Peyer's patch (tissue), 4 donors: ENCODE measurements around the gene CD82. TPM values are rescaled to one million over a fixed set of nuclear protein-coding genes. Genes with fewer than 3 reads are reported as not detected.

Experiments
- DNase-seq, 3 donors: peaks; one replicate each; pipeline ENCODE4 v3.0.0-alpha.2; 2017 to 2019
- H3K27ac ChIP-seq, 4 donors: fragments of 200-600 bp; sonication (generic); one replicate each; pipeline ENCODE4 v1.5.1; 2016 to 2019
- H3K27me3 ChIP-seq, 2 donors: fragments of 200-600 bp; sonication (generic); one replicate each; pipeline ENCODE4 v1.5.1; 2019
- H3K36me3 ChIP-seq, 3 donors: fragments of 200-600 bp; sonication (generic); one replicate each; pipeline ENCODE4 v1.5.1; 2016 to 2019
- H3K4me1 ChIP-seq, 4 donors: fragments of 200-600 bp; sonication (generic); one replicate each; pipeline ENCODE4 v1.5.1; 2016 to 2019
- H3K4me3 ChIP-seq, 4 donors: fragments of 200-600 bp; sonication (generic); 1 replicate in 3 of 4; 2 replicates in 1 of 4; pipeline ENCODE4 v1.5.1; 2016 to 2019; ENCODE audit warnings: mild to moderate bottlenecking in 1 of 4
- H3K9me3 ChIP-seq, 4 donors: fragments of 200-600 bp; sonication (generic); one replicate each; pipeline ENCODE4 v1.5.1; 2016 to 2019; ENCODE audit warnings: mild to moderate bottlenecking in 1 of 4
- POLR2A ChIP-seq, 2 donors: fragments of 450-650 bp; IDR thresholded peaks; one replicate each; pipeline ENCODE4 v1.5.1; 2017; ENCODE audit warnings: antibody characterized with exemption in 2 of 2, mild to moderate bottlenecking in 2 of 2, moderate library complexity in 2 of 2
- total RNA-seq, 4 donors: library from RNA; depleted of rRNA; stranded (reverse); fragments of >200 nt; gene quantifications; one replicate each; pipeline ENCODE4 v1.1.0, GENCODE V29; 2016
- TF ChIP-seq, protein P1 (sequence below), 6 experiments: fragments of 450-650 bp in 4 of 6; fragments of 200-600 bp in 2 of 6; sonication (generic) in 1 of 6; IDR thresholded peaks; one replicate each; pipeline ENCODE4 v1.5.1; 2017 to 2019; ENCODE audit warnings: antibody characterized with exemption in 6 of 6, mild to moderate bottlenecking in 3 of 6, moderate library complexity in 1 of 6

CD82 gene
- total RNA-seq, 4 donors from 2014 or later, result 40.4 to 140 (median 78.4) TPM

DNA sequence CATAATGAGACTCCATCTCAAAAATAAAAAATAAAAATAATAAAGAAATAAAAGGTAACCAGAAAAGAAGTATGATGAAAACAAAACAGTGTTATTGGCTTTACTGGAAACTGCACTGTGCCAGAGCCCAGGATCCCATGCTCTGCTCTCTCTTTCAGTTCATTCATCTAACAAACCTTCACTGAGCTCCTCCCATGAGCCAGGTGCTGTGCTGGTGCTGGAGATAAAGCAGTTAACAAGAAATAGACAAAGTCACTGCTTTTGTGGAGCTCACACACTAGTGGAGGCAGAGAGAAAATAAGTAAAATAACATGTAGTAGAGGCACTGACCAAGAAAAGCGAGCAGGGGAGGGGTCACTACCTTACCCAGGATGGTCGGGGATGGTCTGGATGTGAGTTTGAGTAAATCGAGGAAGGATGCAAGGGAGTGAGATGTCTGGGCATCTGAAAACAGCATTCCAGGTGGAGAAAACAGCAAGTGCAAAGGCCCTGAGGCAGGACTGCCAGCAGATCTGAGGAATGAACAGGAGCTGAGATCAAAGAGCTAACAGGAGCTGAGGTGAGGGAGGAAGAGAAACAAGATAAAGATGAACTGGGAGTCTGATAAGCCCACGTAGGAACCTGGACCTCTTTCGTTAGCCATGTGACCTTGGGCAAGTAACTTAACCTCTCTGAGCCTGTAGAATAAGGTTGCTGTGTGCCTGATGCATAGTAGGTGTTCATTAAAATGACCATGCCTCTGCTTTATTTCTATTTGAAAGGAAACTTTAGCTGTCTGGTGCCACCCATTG is 31.3 kb upstream of the CD82 start:
- Histone ChIP-seq H3K4me3 (no peak overlapping the region), H3K27ac (no peak overlapping the region), H3K9me3 (no peaks in the 10 kb centered on the region), H3K4me1 (peaks cover 0 to 5% (median 2%) of the 10 kb centered on the region in 4 donors), H3K36me3 (no peaks in the 10 kb centered on the region), H3K27me3 (no peaks in the 10 kb centered on the region)
- no peak for DNase-seq
- TF ChIP-seq, protein P1, sequence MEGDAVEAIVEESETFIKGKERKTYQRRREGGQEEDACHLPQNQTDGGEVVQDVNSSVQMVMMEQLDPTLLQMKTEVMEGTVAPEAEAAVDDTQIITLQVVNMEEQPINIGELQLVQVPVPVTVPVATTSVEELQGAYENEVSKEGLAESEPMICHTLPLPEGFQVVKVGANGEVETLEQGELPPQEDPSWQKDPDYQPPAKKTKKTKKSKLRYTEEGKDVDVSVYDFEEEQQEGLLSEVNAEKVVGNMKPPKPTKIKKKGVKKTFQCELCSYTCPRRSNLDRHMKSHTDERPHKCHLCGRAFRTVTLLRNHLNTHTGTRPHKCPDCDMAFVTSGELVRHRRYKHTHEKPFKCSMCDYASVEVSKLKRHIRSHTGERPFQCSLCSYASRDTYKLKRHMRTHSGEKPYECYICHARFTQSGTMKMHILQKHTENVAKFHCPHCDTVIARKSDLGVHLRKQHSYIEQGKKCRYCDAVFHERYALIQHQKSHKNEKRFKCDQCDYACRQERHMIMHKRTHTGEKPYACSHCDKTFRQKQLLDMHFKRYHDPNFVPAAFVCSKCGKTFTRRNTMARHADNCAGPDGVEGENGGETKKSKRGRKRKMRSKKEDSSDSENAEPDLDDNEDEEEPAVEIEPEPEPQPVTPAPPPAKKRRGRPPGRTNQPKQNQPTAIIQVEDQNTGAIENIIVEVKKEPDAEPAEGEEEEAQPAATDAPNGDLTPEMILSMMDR (IDR thresholded peaks at IDR 0.05), result no peak
- TF ChIP-seq POLR2A (IDR thresholded peaks at IDR 0.05), result no peak

DNA sequence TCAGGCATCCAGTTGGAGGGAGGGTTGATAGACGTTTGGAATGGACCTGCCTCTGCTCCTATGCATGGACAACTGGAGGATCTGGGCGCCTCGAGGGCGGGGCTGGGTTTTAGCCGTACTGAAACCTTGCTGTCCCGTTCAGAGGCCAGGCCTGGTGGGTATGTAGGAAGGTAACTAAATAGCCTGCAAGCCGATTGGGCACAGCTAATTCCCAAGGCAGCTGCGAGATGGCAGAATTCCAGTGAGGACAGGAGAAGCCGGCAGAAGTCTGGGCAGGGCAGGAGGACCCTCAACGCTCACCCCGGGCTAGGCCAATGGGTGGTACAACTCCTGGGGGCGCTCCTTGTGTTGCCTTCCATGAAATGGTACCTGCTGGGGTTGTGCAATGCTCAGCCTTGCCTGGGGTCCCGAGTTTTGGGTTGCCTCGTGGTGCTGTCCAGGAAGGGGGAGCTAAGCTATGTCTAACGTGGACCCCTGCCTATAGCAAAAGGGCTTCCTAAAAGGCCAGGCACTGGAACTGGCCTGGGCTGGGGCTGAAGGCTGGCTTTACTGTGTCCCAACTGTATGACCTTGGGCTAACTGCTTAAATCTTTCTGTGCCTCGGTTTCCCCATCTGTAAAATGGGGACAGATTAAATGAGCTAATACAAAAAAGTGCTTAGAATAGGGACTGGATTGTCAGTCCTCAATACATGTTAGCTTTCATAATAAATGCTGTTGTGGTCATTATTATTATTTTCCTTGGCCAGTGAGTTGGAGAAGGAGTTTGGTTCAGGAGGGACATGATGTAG is 30.1 kb upstream of the CD82 start:
- no peak for TF ChIP-seq POLR2A (IDR thresholded peaks at IDR 0.05)
- TF ChIP-seq, protein P1 (IDR thresholded peaks at IDR 0.05), result no peak
- DNase-seq, result no peak
- Histone ChIP-seq H3K4me1 (peaks cover 0 to 4% (median under 1%) of the 10 kb centered on the region in 4 donors), H3K36me3 (no peaks in the 10 kb centered on the region), H3K9me3 (no peaks in the 10 kb centered on the region), H3K4me3 (no peak overlapping the region), H3K27ac (no peak overlapping the region), H3K27me3 (no peaks in the 10 kb centered on the region)

DNA sequence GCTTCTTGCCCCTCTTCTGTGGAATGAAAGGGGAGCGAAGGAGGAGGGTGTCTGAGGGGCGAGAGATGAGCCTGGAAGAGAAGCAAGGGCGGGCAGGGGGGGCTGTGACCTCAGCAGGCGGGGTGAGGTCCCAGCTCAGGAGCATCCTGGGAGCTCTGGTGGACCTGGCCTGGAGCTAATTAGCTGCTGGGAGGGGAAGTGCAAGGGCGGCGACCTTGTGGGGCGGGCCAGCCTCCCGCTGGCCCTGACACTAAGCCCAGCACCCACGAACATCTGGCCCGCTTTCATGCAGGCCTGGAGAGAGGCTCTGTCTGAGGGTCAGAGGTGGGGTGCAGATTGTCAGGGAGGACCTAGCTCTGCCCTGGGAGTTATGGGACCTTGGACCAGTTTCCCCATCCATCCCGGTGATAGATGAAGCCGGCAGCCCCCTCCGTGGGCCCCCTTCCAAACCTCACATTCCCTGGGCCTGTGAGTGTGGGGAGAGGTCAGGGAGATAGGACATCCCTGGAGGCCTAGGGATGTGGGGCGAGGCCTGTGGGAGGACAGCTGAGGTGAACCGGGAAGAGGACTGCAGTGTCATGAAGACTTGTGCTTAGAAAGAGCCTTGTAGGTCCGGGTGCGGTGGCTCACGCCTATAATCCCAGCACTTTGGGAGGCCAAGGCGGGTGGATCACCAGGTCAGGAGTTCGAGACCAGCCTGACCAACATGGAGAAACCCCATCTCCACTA is 28.5 kb upstream of the CD82 start:
- no peaks in the 10 kb centered on the region for H3K27me3 ChIP-seq
- TF ChIP-seq POLR2A (IDR thresholded peaks at IDR 0.05), result no peak
- TF ChIP-seq, protein P1 (IDR thresholded peaks at IDR 0.05), result no peak
- H3K9me3 ChIP-seq, result no peaks in the 10 kb centered on the region
- no peak overlapping the region for H3K27ac ChIP-seq
- peaks cover 0 to 4% (median 0%) of the 10 kb centered on the region in 4 donors for H3K4me1 ChIP-seq
- DNase-seq, result no peak
- H3K36me3 ChIP-seq, result no peaks in the 10 kb centered on the region
- H3K4me3 ChIP-seq, result no peak overlapping the region

DNA sequence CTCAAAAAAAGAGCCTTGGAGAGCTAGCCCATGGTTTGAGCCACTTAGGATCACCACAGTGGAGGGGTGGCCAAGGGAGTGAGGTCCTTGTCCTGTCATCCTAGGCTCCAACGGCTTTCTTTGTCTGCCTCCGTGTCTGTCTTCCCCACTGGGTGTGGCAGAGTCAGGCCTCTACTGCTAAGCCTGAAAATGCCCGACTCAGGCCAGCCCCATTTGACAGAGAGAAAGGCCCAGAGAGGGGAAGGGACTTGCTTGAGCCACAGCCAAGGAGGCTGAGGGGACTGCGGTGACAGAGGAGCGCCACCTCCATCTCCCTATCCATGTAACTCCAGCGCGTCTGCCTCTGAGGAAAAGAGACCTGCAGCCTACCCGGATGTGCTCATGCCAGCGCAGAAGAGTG is 27.8 kb upstream of the CD82 start:
- peaks cover 0 to 4% (median 0%) of the 10 kb centered on the region in 4 donors for H3K4me1 ChIP-seq
- no peak overlapping the region for H3K4me3 ChIP-seq
- no peaks in the 10 kb centered on the region for H3K9me3 ChIP-seq
- no peak for TF ChIP-seq POLR2A (IDR thresholded peaks at IDR 0.05)
- TF ChIP-seq, protein P1 (IDR thresholded peaks at IDR 0.05), result no peak
- H3K27ac ChIP-seq, result no peak overlapping the region
- no peaks in the 10 kb centered on the region for H3K36me3 ChIP-seq
- no peak for DNase-seq
- H3K27me3 ChIP-seq, result no peaks in the 10 kb centered on the region

DNA sequence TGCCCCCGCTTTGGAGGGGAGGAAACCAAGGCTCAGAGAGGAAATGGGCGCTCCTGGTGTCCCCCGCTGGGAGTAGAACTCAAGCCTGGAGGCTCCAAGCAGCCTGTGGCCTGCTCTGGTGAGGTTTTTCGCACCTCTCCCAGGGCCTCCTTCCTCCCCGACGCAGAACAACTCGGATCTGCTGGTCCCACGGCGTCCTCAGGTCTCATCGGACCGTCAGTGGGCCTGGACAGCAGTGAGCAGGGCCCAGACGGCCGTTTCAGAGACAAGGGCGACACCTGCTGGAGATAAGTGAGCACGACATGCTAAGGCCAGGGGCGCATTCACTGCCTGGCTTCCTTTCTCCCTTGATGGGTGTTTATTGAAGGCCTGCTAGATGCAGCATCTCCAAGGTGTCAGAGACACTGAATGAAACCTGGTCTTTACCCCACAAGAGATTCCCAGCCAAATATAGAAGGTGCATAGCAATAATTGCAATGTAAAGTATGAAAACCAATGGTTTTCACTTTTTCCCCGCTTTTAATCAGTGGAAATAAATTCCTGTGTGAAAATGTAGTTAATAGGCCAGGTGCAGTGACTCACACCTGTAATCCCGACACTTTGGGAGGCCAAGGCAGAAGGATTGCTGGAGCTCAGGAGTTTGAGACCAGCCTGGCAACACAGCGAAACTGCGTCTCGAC is 26.9 kb upstream of the CD82 start:
- no peak overlapping the region for H3K27ac ChIP-seq
- no peaks in the 10 kb centered on the region for H3K27me3 ChIP-seq
- H3K4me3 ChIP-seq, result no peak overlapping the region
- no peaks in the 10 kb centered on the region for H3K9me3 ChIP-seq
- H3K36me3 ChIP-seq, result no peaks in the 10 kb centered on the region
- DNase-seq, result peak; percentile 64 to 86 (median 79)
- peaks cover 0 to 4% (median 0%) of the 10 kb centered on the region in 4 donors for H3K4me1 ChIP-seq
- TF ChIP-seq, protein P1 (IDR thresholded peaks at IDR 0.05), result peak; percentile 82 to 95 (median 92)
- TF ChIP-seq POLR2A (IDR thresholded peaks at IDR 0.05), result no peak
